ENCODE measurements around the gene UBASH3B. TPM values are rescaled to one million over a fixed set of nuclear protein-coding genes. Genes with fewer than 3 reads are reported as not detected.
A peak's percentile ranks its signal among the peaks of the same experiment; 100 is the strongest.

The UBASH3B gene
- total RNA-seq, 2 donors from 2014 or later: 0.78 to 12.9 TPM

GRCh38 chr11:122653916-122654585 is 1.5 kb upstream of the UBASH3B start:
- Histone ChIP-seq H3K36me3 (replicated peaks in 1 of 2; ENCODE audit: insufficient read depth in 1 of 2, low read depth in 2 of 2) (no peaks in the 10 kb centered on the region), H3K4me3 (no peak overlapping the region), H3K27me3 (no peaks in the 10 kb centered on the region), H3K4me1 (peaks cover 13% of the 10 kb centered on the region), H3K27ac (no peak overlapping the region), H3K9me3 (no peaks in the 10 kb centered on the region)
- DNase-seq: no peak
- TF ChIP-seq CTCF (IDR thresholded peaks at IDR 0.05): no peak
- no peak for TF ChIP-seq POLR2A (IDR thresholded peaks at IDR 0.05)
- WGBS, 2 donors: 63 to 65% methylated on average over 7 of the region's 7 CpGs
- intact Hi-C loops (cut with DNase I): no loop called here
- no peak for ATAC-seq

- peak; percentile 38 to 55 (median 40) for DNase-seq
- peak overlapping the region; percentile 55 to 90 (median 80) for H3K27ac ChIP-seq
- no peak for TF ChIP-seq CTCF (IDR thresholded peaks at IDR 0.05)
- no peak for TF ChIP-seq POLR2A (IDR thresholded peaks at IDR 0.05)
- no peaks in the 10 kb centered on the region for H3K9me3 ChIP-seq
- 0% methylated on average over 60 of the region's 66 CpGs; no CpG with 5 or more reads in 1 of the 2 donors for WGBS, 2 donors
- ATAC-seq: peak; percentile 58
- intact Hi-C loops (cut with DNase I): no loop called here
- H3K27me3 ChIP-seq: no peaks in the 10 kb centered on the region
- H3K4me1 ChIP-seq: peaks cover 13% of the 10 kb centered on the region
- no peaks in the 10 kb centered on the region for H3K36me3 ChIP-seq (replicated peaks in 1 of 2; ENCODE audit: insufficient read depth in 1 of 2, low read depth in 2 of 2)
- H3K4me3 ChIP-seq: peak overlapping the region; percentile 26 to 65
These were observed 630 bp downstream of the UBASH3B start for GRCh38 chr11:122656073-122656630.

- WGBS, 2 donors: 0 to 1% methylated on average over 8 to 25 of the region's 25 CpGs
- H3K36me3 ChIP-seq (replicated peaks in 1 of 2; ENCODE audit: insufficient read depth in 1 of 2, low read depth in 2 of 2): no peaks in the 10 kb centered on the region
- H3K4me1 ChIP-seq: peaks cover 13% of the 10 kb centered on the region
- H3K27ac ChIP-seq: peak overlapping the region; percentile 55 to 90 (median 80)
- DNase-seq (peak; percentile 30 to 44 (median 38)), ATAC-seq (peak; percentile 15)
- peak in 1 of 7 experiments; percentile 8 for TF ChIP-seq CTCF (IDR thresholded peaks at IDR 0.05)
- TF ChIP-seq POLR2A (IDR thresholded peaks at IDR 0.05): peak in 1 of 3 donors; percentile 13
- no peaks in the 10 kb centered on the region for H3K27me3 ChIP-seq
- H3K4me3 ChIP-seq: peak overlapping the region in 1 of 2 donors; percentile 65
- H3K9me3 ChIP-seq: no peaks in the 10 kb centered on the region
- intact Hi-C loops (cut with DNase I): no loop called here
These were observed 1.1 kb downstream of the UBASH3B start for GRCh38 chr11:122656631-122657101.

GRCh38 chr11:122659676-122660554 is 4.4 kb downstream of the UBASH3B start:
- ATAC-seq (no peak), DNase-seq (no peak)
- H3K27ac ChIP-seq: no peak overlapping the region
- intact Hi-C loops (cut with DNase I): no loop called here
- H3K36me3 ChIP-seq (replicated peaks in 1 of 2; ENCODE audit: insufficient read depth in 1 of 2, low read depth in 2 of 2): no peaks in the 10 kb centered on the region
- H3K27me3 ChIP-seq: no peaks in the 10 kb centered on the region
- 72 to 93% methylated on average over 8 to 11 of the region's 11 CpGs for WGBS, 2 donors
- peaks cover 13% of the 10 kb centered on the region for H3K4me1 ChIP-seq
- TF ChIP-seq POLR2A (IDR thresholded peaks at IDR 0.05): no peak
- no peak for TF ChIP-seq CTCF (IDR thresholded peaks at IDR 0.05)
- H3K4me3 ChIP-seq: no peak overlapping the region
- no peaks in the 10 kb centered on the region for H3K9me3 ChIP-seq
